ENCODE measurements around the gene MAP3K9.
"Not testable (repeated sequence)": the region's sequence is repeated elsewhere in the genome, so short reads cannot be mapped to it uniquely, and the experiment has no call there.

Gene MAP3K9

DNA sequence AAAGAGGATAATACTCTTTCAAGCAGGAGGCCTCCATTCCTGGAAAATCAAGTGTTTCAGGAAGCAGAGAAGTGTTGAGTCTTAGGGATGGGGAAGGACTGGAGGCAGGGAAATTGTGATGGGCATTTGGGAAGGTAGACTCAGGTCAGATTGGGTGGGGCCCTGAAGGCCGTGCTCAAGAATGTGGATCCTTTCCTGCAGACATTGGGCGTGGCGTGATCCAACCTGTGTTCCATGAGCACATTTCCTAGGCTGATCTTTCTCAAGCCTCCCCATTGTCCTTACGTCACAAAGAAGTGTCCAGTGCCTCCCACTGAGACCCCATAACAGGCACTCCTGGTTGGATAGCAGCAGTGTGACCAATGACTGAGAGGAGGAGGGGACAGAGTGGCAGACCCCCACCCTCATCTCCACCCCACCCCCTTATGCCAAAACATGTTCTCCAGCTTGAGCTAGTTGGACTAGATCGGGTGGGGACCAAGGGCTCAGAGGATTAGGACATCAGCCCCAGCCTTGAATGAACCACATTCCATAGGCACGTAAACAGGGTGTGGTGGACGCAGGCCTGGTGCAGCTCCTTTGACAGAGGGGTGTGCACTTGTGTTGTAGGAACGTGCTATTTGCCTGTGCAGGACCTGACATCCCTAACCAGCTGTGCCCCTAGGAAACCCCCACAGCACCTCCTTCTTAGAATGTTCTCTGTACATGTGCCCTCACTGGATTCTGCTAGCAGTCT is 90.8 kb downstream of the MAP3K9 start:
- DNase-seq = no peak

DNA sequence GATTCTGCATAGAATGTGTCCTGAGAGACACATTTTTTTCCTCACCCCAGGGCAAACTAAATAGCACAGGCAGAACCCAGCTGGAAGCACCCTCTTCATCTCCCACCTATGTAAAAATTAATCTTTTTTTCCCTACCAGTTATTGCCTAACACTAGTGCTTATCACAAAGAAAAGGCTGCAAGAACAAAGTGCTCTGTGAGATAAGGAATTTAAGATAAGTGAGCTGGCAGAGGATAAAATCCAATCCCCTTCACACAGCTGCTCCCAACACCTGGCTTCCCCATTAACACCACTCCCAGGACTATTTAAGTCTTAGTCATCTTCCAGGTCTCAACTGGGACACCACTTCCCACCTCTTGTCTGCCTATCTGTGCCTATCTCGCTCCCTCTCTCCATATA is 92.4 kb downstream of the MAP3K9 start:
- no peak for DNase-seq

DNA sequence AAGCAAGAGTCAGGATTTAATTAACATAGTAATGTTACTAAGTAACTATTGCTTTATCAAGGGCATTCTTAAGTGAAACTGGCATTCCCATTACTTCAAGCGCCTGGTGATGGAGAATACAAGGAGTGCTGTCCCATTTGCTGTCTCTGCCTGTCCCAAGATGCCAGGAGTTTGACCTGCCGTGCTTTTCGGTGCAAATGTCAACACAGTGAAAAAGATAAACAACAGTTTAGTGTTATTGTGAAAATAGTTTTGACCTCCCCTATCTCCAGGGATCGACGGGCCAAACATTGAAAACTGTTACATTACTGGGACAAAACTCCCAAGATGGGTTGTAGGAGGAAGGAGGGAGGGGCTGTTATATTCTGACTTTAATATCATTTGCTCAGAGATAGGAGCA is 92.8 kb downstream of the MAP3K9 start:
- DNase-seq = no peak

DNA sequence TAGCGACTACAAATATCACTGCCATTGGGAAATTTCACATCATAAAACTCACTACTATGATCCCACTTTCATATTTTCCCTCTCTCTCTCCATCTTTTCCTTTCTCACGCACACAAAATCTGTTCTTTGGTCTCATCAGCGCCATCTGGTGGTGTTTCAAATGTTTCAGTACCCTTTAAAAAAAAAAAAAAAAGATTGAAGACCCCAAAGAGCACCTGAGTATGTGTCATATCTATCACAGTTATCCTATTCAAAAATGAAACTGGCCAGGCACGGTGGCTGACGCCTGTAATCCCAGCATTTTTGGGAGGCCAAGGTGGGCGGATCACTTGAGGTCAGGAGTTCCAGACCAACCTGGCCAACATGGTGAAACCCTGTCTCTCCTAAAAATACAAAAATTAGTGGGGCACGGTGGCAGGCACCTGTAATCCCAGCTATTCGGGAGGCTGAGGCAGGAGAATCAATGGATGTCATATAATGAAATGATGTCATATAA is 95.2 kb downstream of the MAP3K9 start:
- peak; percentile 62 for DNase-seq

DNA sequence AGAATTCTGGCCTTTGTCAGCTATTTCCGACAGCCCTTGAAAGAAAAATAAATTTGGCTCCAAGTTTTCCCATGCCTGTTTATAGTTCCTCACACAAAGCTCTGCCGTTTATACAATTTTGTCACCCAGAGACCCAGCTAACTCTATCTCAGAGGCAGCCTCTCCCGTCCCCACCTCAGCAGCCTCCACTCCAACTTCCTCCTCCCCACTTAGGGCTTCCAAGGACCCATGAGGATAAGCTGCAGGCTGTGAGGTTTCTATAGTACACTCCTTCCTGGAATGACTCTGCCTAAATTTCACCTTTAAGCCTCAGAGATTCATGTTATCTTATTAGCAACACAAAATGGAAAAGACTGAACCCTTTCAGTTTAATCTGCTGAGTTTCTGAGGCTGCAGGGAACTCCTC is 95.8 kb downstream of the MAP3K9 start:
- DNase-seq = peak; percentile 1

DNA sequence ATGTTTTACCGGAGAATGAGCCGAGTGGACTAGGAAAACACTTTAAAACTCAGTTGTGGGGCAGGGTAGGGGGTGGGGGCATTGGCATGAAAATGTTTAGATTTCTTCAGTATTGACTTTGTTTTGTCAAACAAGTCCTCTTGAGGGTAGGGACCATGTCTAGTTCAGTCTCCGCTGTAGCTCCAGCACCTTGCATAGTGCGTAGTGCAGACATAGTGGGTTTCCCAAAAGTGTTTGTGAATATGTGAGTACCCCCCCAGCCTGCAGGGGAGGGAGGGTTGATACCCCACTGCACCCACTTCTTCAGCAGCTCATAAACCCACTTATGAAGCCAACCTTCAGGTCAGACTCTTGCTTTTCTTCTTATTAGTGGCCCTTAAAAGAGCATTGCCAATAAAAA is 96.2 kb downstream of the MAP3K9 start:
- no peak for DNase-seq

DNA sequence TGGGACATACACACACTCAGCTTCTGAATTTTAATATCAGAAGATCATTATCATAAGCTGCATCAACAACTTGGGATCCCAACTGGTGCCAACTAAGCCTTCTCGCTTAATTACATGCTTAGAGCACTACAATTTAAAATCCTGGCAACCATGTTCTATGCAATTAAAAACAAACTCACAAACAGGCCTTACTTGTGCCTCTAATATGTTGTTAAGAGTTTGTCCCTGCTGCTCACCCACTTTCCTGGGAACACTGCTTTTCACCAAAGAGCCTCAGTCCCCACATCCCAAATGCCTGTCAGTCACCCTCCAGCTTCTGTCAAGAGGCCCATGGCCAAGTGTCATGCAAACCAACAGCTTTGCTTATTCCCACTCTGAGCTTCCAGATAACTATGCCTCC is 97.9 kb downstream of the MAP3K9 start:
- no peak for DNase-seq

DNA sequence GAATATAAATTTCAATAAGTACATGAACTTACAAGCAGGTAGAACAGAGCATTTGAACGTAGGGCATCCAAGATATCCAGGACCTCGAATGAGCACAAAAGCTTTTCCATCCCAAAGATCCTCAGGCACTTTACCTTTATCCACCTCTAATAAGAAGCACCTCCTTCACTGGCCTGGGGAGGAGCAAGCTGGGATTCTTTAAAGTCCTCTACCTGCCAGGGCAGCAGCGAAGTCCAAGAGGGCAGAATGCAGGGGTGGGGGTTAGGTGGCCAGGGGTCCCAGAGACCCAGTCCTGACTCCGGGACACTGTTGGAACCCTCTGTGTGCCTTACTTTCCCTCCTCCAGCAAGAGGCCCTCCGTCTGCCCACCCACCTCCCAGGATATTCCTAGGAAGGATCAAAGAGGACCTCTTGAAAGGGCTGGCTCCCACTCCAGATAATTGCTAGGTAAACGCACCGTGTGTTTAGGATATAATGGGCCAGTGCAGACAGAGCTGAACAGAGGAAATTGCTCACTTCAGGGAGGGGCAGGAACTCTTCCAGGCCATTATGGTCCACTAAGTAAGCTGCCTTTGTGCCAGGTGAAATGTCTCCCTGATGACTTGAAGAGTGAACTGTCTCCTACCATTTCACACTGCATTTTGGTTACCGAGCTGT is 99.5 kb downstream of the MAP3K9 start:
- no peak for DNase-seq

DNA sequence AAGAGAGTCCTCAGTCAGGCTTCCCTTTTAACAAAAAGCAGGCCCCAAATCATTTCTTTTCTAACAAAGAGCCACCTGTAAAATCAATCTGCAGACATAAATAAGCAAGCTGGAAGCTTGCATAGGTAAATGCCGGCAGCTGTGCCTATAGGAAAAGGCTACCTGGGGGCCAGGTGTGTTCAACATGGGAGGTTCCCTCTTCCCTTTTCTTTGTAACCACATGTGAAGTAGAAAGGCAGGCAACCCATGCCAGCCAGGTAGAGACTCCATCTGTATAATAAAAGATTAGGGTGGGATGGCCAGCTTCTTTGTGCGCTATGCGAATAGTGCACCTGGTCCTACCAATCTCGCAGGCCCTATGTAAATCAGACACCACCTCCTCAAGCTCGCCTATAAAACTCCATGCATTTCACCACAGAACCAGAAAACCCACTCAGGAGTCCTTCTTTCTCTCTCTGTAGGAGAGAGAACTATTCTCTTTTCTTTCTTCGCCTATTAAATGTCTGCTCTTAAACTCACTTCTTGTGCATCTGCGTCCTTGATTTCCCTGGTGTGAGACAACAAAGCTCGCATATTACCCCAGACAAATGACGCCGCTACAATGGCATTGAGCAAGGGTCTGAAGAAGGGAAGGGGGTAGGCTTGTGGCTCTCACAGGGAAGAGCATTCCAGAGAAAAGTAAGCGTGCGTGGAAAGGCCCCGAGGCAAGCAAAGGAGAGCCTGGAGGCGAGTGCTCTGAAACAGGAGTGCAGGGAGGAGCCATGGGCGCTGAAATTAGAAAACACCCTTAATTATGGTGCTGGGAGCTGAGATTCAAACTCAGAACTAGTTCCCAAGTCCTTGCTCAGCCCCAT is 100.4 kb downstream of the MAP3K9 start:
- no peak for DNase-seq

DNA sequence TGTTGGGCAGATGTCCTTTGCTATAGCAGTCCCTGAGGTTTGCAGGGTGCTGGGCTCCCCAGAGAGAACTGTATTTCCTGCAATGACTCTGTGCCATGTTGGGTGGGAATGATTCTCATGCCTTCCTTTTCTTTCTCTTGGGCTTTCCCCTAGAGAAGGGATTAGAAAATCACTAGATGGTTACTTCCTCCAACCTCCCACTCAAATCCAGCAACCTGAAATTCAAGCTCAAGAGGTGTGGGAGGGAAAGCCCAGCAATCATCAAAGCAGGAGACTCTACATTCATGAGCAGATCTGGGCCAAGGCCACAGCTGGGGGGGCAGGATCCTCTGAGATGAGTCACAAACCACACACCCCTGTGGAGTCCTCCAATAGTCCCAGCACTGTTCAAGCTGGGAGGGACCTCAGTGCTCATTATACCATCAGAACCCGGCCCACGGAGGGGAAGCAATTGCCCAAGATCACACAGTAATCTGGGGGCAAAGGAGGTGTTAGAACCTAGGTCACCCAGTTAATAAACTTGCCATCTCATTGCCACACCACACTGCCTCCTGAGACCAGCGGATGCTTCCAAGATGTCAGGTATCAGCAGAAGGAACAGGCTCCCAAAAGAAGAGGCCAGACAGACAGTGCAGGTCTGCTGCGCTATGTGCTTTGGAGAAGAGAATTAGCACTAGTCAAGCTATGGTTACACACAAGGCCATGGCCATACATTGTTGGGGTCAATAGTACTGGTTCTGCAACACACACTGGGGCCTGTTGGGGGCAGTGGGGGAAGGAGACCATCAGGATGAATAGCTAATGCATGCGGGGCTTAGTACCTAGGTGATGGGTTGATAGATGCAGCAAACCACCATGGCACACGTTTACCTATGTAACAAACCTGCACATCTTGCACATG is 101.9 kb downstream of the MAP3K9 start:
- DNase-seq = no peak

DNA sequence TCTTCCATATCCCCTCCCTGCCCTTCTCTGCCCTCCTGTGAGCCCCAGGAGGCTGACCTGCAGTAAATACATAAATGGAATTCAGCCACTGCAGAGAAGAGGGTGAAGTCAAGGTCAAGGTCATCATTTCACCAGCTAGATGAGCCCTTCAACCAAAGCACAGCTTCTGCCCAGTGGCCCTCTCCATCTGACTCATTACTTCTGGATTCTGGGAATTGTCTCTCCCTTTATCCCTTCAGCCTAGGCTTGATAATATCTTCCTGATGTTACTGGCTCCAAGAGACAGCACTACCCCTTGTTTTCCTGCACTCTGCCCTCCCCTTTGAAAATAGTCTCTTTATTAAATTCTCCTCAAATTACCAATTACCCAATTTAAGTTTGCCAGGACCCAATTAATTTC is 103.1 kb downstream of the MAP3K9 start:
- DNase-seq = no peak

DNA sequence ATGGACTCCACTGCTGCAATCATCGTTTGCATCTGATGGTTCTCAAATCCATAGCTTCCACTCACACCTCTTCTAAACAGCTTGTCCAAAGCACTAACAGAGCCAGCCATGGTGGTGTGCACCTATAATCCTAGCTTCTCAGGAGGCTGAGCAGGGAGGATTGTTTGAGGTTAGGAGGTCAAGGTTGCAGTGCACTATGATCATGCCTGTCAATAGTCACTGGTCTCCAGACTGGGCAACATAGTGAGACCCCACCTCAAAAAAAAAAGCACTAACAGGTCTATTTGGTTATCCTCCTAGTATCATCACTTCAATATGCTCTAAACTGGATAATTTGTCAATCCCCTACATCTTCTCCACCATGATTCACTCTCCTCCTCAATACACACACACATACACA is 104.4 kb downstream of the MAP3K9 start:
- DNase-seq = no peak

DNA sequence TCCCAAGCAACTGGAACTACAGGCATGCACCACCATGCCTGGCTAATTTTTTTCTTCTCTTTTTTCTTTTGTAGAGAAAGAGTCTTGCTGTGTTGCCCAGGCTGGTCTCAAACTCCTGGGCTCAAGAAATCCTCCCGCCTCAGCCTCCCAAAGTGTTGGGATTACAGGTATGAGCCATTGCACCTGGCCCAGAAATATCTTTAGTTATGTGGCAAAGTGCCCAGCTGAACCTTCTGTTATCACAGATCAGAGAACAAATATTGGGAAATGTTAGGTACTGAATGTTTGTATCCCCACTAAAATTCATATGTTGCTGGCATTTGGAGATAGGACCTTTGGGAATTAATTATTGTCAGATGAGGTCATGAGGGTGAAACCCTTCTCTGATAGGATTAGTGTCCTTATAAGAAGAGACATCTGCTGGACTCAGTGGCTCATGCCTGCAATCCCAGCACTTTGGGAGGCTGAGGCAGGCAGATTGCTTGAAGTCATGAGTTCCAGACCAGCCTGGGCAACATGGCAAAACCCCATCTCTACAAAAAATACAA is 105.6 kb downstream of the MAP3K9 start:
- DNase-seq = not testable (repeated sequence)

DNA sequence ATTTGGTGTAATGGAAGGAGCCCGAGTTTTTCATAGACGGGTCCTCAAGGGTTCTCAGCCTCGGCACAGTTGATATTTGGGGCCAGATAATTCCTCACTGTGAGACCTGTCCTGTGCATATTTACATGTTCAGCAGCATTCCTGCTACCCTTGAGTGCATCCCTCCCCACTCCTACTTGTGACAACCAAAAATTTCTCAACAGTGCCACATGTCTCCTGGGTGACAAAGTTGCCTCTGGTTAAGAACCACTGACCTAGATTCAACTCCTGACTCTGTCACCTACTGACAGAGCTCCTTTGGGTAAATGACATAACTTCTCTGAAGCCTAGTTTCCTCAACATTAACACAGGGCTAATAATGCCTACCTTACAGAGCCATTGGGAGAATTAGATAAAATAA is 107.2 kb downstream of the MAP3K9 start:
- DNase-seq = no peak

DNA sequence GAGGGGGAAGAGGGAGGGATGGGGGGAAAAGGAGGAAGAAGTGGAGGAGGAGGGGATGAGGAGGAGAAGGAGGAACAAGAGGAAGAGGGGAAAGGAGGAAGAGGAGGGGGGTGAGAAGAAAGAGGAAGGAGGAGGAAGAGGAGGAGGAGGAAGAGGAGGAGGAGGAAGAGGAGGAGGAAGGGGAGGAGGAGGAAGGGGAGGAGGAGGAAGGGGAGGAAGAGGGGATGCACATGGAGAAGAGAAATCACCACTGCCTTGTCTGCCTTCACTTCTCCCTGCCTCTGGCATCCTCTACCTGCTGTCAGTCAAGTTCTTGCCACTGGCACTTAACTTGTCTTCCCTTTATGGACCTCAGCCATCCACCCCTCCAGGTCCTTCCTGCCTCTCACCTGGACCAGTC is 107.7 kb downstream of the MAP3K9 start:
- DNase-seq = no peak

DNA sequence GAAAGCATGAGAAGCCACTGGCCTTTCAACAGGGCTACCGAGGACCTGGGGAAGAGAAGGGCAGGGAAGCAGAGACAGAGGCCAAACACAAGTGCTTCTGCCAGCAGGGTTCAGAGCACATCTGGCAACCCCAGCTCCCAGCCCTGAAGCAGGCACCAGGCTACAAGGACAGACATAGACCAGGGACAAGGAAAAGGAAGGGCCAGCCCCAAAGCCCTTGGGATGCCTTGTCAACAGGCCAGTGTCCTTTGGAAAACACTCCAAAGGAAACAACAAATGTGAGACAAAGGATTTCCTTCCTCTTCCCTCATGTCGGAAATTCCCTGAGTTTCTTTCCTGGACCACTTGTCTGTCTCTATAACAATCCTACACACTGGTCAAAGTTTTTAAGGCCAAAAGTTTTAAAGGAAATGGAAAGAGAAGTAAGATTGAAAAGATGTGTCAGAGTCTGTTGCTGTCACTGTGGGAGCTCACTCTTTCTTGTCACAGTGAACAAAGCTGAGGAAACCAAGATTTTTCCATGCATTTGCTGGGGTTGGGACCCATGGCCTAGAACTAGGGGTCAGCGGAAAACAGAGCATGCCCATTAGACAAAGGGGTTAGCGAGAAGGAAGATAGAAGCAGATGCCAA is 108.2 kb downstream of the MAP3K9 start:
- DNase-seq = no peak

DNA sequence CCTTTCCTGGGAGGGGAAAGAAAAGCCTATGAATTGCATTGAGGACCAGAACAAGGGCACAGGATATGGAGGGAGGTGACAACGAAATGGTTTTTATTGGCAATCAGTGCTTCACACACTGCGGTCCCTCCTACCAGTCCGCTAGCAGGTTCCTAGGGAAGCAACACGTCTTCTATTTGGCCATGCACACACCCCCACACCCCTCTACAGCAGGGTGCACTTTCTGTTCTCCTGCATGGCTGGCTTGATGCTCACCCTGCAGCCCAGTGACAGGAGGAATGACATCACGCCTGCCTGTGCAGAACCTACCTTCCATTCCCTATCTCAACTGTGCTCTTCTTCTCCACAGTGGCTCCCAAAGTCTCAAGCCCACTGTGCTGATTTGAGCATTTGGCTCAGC is 109.7 kb downstream of the MAP3K9 start:
- no peak for DNase-seq

DNA sequence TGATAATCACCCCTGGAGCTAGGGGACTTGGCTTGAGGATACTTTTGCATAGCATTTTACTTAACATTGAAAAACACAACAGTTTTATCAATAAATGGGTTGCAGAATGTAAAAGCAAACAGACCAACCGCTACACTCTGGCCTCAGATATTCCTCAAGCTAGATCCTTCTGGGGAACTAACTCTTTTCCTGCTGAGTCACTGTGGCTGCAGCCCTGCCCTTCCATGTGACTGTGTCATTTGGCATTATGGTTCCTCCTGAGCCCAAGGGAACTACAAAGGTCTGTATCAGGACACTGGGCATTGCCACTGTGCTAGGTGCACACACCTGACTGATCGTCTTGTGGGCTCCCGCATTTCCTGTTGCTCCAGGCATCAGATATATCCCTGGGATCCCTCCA is 111.0 kb downstream of the MAP3K9 start:
- DNase-seq = peak; percentile 81

DNA sequence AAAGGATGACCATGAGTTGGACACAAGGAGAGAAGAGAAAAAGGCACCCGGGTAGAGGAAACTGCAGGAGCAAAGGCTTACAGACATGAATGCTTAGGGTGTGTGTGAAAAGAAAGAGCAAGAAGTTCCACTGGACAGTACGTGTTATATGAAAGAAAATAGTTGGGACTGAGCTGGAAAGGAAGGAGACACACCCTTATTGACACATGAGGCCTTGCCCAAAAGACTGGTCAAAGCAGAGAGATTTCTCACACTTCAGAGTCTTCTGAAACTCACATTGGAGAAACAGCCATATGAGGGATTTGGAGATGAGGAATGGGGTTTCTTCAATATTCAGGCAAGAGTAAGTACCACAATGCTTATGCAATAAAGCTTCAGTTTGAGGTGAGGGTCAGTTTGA is 111.6 kb downstream of the MAP3K9 start:
- DNase-seq = peak; percentile 3

DNA sequence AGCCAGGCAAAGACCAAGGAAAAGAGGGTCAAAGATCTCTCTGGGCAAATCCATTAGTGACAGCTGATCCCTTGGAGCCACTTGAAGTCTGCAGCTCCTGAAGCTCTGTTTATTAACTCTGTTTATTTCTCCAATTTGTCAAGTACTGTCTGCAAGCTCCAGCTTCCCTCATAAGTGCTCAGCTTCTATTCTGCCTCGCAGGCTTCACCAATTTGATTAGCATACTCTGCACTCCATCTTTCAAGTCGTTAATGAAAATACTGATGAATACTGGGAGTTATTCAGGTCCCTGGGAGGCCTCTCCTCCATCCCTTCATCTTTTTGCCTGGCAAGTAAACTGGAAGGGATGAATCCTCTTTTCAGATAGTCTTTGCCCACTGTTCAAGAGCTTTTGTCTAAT is 113.3 kb downstream of the MAP3K9 start:
- DNase-seq = no peak

DNA sequence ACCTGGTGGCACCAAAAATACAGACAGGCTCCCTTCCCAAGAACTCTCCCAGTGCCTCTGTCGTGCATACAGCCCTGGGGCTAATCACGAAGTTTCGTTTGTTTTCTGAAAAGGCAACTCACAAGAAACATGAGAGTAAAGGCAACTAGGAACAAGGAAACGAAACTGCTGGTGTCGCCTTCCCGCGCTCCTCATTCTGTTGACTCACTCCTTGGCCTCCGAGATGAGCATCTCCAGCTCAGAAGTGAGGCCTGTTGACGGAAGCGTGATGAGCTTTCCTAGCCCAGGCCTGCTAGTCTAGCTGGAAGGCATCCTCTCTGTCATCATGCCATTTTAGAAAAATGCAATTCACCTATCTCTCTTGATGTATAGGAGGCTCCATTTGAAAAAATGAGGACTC is 117.1 kb downstream of the MAP3K9 start:
- no peak for DNase-seq

Data from hematopoietic multipotent progenitor cell treated with erythropoietin and hydrocortisone succinate and interleukin-3 and kit ligand, for 8 days (in vitro differentiated cells).